GM10248 (cell line): ENCODE data around the gene HJURP.

Experiments used
- CTCF ChIA-PET: fragments of 300-600 bp; sonication (Branson Sonifier 250); formaldehyde crosslinking; extraction: SDS; loops from one replicate; lab custom pipeline; 2021; ENCODE audit warnings: antibody characterized with exemption; lab: Yijun Ruan, JAX
- POLR2A ChIA-PET: fragments of 350-650 bp; sonication (Branson Sonifier 250); formaldehyde crosslinking; extraction: SDS; loops from one replicate; lab custom pipeline; 2020; ENCODE audit warnings: antibody characterized with exemption; lab: Yijun Ruan, JAX
- DNase-seq: peaks from one replicate; pipeline ENCODE4 v3.0.0; 2012; ENCODE audit errors: extremely low spot score
- CTCF ChIP-seq: IDR thresholded peaks from 2 replicates; pipeline ENCODE4 v1.5.1; 2012; ENCODE audit warnings: mild to moderate bottlenecking, low read depth; ENCODE audit errors: extremely low read depth, missing control alignments, control extremely low read depth

HJURP gene

GRCh38 chr2:233851169-233851568 is 3.2 kb downstream of the HJURP start:
- no peak for TF ChIP-seq CTCF
- CTCF ChIA-PET: no interaction called here
- POLR2A ChIA-PET: no interaction called here
- no peak for DNase-seq

- POLR2A ChIA-PET: no interaction called here
- no peak for DNase-seq
- CTCF ChIA-PET: no interaction called here
- no peak for TF ChIP-seq CTCF
These were observed 3.6 kb downstream of the HJURP start for GRCh38 chr2:233850745-233851144.

- CTCF ChIA-PET: interaction anchor here (1.0 to 5.2 kb wide), 2 partner anchors 8 to 9 kb away, joined by 3 to 19 read pairs; no protein-coding TSS in a partner anchor
- DNase-seq: no peak
- POLR2A ChIA-PET: no interaction called here
- no peak for TF ChIP-seq CTCF
These were observed 4.6 kb downstream of the HJURP start for GRCh38 chr2:233849607-233850271.

- CTCF ChIA-PET: interaction anchor here (5.2 kb wide), 1 partner anchor 9 kb away, joined by 19 read pairs; no protein-coding TSS in a partner anchor
- POLR2A ChIA-PET: no interaction called here
- DNase-seq: no peak
- TF ChIP-seq CTCF: no peak
These were observed 6.1 kb downstream of the HJURP start for GRCh38 chr2:233848276-233848675.

GRCh38 chr2:233847248-233847898 is 7.0 kb downstream of the HJURP start:
- no peak for TF ChIP-seq CTCF
- POLR2A ChIA-PET: no interaction called here
- DNase-seq: no peak
- CTCF ChIA-PET: interaction anchor here (5.2 kb wide), 1 partner anchor 10 kb away, joined by 19 read pairs; no protein-coding TSS in a partner anchor

GRCh38 chr2:233846387-233847247 is 7.7 kb downstream of the HJURP start:
- CTCF ChIA-PET: interaction anchor here (5.2 kb wide), 1 partner anchor 11 kb away, joined by 19 read pairs; no protein-coding TSS in a partner anchor
- no peak for DNase-seq
- no peak for TF ChIP-seq CTCF
- POLR2A ChIA-PET: no interaction called here
